GM23248 (cell line): ENCODE results near the gene CDK4.

Experiments used
- EZH2 ChIP-seq: fragments of 200-600 bp; sonication (generic); IDR thresholded peaks from 2 replicates; pipeline ENCODE4 v1.6.1; 2018; ENCODE audit warnings: antibody characterized with exemption, mild to moderate bottlenecking; ENCODE audit not compliant: insufficient read depth, poor library complexity, severe bottlenecking
- EZH2phosphoT487 ChIP-seq: fragments of 200-600 bp; sonication (generic); IDR thresholded peaks from 2 replicates; pipeline ENCODE4 v1.6.1; 2018; ENCODE audit warnings: antibody characterized with exemption, moderate library complexity, mild to moderate bottlenecking, low read depth; ENCODE audit not compliant: insufficient read depth

DNA sequence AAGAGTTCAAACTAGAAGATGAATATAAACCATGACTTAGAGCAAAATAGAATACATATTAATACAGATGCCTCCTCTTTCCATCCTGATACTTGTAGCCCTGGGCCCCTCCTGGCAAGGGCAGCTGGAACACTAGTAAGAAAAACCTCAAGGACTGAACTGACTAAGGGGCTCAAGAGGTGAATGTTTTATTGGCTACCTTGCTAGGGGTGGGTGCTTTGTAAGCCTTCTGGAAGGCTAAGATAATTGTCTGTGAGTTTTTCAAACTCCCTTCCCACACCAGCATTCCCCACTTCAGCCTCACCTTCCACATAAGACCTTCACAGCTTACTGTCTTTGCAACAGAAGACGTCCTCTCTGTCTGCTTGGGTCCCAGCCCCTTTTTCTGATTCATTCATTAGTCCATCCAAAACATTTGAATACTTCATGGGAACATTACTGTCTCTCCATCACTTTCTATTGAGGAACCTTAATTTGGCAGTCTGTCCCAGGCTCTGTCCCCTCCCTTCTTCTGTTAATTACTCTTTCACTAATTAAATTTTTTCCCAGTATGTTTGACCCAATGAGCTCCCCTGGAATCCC is 1.7 kb upstream of the CDK4 start:
- no peak for TF ChIP-seq EZH2phosphoT487
- TF ChIP-seq EZH2: no peak
